HepG2 (cell line): ENCODE data around the gene TMEM253. TPM values are rescaled to one million over a fixed set of nuclear protein-coding genes. Genes with fewer than 3 reads are reported as not detected.
A peak's percentile ranks its signal among the peaks of the same experiment; 100 is the strongest.

ENCODE experiments used
- ATAC-seq: fragments of 200-7000 bp; cut with Tn5 transposase; 3 replicates; pipeline ENCODE4 v1.9.1; 2020; ENCODE audit warnings: mild to moderate bottlenecking, moderate library complexity
- BruUV-seq: library from RNA; stranded (reverse); fragments of 400-500 nt; replicated peaks from 2 replicates; lab custom pipeline; 2021; lab: Mats Ljungman, UMichigan
- CTCF ChIA-PET: fragments of 300-600 bp; formaldehyde crosslinking; extraction: SDS; loops from one replicate; lab custom pipeline; 2021; ENCODE audit warnings: low total read pairs, inconsistent platforms, low intra/inter-chr PET ratio; lab: Yijun Ruan, JAX
- POLR2A ChIA-PET: fragments of 350-600 bp; sonication (Branson Sonifier 250); formaldehyde crosslinking; loops from one replicate; lab custom pipeline; 2020; ENCODE audit warnings: antibody characterized with exemption, inconsistent platforms; lab: Yijun Ruan, JAX
- DNase-seq: peaks from one replicate; pipeline ENCODE4 v3.0.0-alpha.2; 2015; ENCODE audit warnings: low spot score
- FAIRE-seq: peaks from 3 replicates; lab custom pipeline; 2011; peaks lifted over from hg19 to GRCh38; lab: Jason Lieb, UNC
- H2AFZ ChIP-seq: one replicate; pipeline ENCODE4 v1.6.1; 2011; ENCODE audit warnings: low read length, inconsistent platforms
- H3K27ac ChIP-seq: fragments of 300-600 bp; 3 replicates; pipeline ENCODE4 v1.8.0; 2011; ENCODE audit warnings: mixed run types, mild to moderate bottlenecking, mixed read lengths, low read length, inconsistent platforms; ENCODE audit not compliant: insufficient read depth; ENCODE audit errors: extremely low read length
- H3K27me3 ChIP-seq, 2 experiments: fragments of 200-600 bp in 1 of 2; 2 replicates in 1 of 2; 3 replicates in 1 of 2; pipeline versions ENCODE4 v1.6.0 to v1.8.0; 2011; ENCODE audit warnings: low read length in 2 of 2, mild to moderate bottlenecking in 2 of 2, moderate library complexity in 2 of 2, inconsistent platforms in 1 of 2; ENCODE audit not compliant: insufficient read depth in 2 of 2, control insufficient read depth in 1 of 2
- H3K36me3 ChIP-seq, 2 experiments: fragments of 200-600 bp in 1 of 2; replicated peaks in 1 of 2; 2 replicates in 1 of 2; 3 replicates in 1 of 2; pipeline versions ENCODE4 v1.5.1 to v1.8.0; 2011; ENCODE audit warnings: low read length in 2 of 2, inconsistent platforms in 1 of 2; ENCODE audit not compliant: insufficient read depth in 2 of 2, control insufficient read depth in 1 of 2
- H3K4me1 ChIP-seq: 2 replicates; pipeline ENCODE4 v1.5.1; 2012; ENCODE audit warnings: low read length, inconsistent platforms; ENCODE audit not compliant: insufficient read depth
- H3K4me2 ChIP-seq: 2 replicates; pipeline ENCODE4 v1.6.0; 2011; ENCODE audit warnings: low read depth, low read length, inconsistent platforms
- H3K4me3 ChIP-seq, 3 experiments: fragments of 200-600 bp in 1 of 3; sonication (generic), shearing (Covaris generic) in 1 of 3; replicated peaks in 1 of 3; 2 replicates each; pipeline ENCODE4 v1.5.1; 2011 to 2016; ENCODE audit warnings: low read length in 3 of 3, inconsistent platforms in 2 of 3, low read depth in 2 of 3, mild to moderate bottlenecking in 2 of 3, control low read depth in 1 of 3, mixed read lengths in 1 of 3; ENCODE audit not compliant: insufficient read depth in 1 of 3
- H3K79me2 ChIP-seq: one replicate; pipeline ENCODE4 v1.6.1; 2011; ENCODE audit warnings: low read length, inconsistent platforms; ENCODE audit not compliant: insufficient read depth
- H3K9ac ChIP-seq: 2 replicates; pipeline ENCODE4 v1.6.0; 2011; ENCODE audit warnings: mild to moderate bottlenecking, low read depth, low read length, inconsistent platforms; ENCODE audit not compliant: insufficient read depth
- H3K9me3 ChIP-seq: 2 replicates; pipeline ENCODE4 v1.5.1; 2012; ENCODE audit warnings: mild to moderate bottlenecking, low read length
- H4K20me1 ChIP-seq: 2 replicates; pipeline ENCODE4 v1.6.0; 2011; ENCODE audit warnings: inconsistent platforms, mild to moderate bottlenecking, low read length, moderate library complexity; ENCODE audit not compliant: insufficient read depth
- AKAP8 ChIP-seq: sonication (generic); formaldehyde crosslinking; IDR thresholded peaks from 2 replicates; pipeline ENCODE4 v1.5.1; 2020; ENCODE audit warnings: mild to moderate bottlenecking, missing genetic modification reagents
- BORCS8-MEF2B ChIP-seq: sonication (generic); formaldehyde crosslinking; IDR thresholded peaks from 2 replicates; pipeline ENCODE4 v1.8.0; 2022; ENCODE audit warnings: mild to moderate bottlenecking, missing genetic modification reagents
- CC2D1A ChIP-seq: sonication (generic); formaldehyde crosslinking; IDR thresholded peaks from 2 replicates; pipeline ENCODE4 v1.8.1; 2023; ENCODE audit warnings: mild to moderate bottlenecking, missing genetic modification reagents
- HIVEP1 ChIP-seq: sonication (generic); formaldehyde crosslinking; IDR thresholded peaks from 2 replicates; pipeline ENCODE4 v1.4.0; 2020; ENCODE audit warnings: mild to moderate bottlenecking, missing genetic modification reagents
- HNRNPK ChIP-seq: fragments of 200-400 bp; formaldehyde crosslinking; IDR thresholded peaks from 2 replicates; pipeline ENCODE4 v1.6.1; 2018; ENCODE audit warnings: low read length, low read depth, moderate library complexity, mild to moderate bottlenecking; ENCODE audit not compliant: poor library complexity, severe bottlenecking
- JARID2 ChIP-seq: sonication (generic); formaldehyde crosslinking; IDR thresholded peaks from 2 replicates; pipeline ENCODE4 v1.8.1; 2023; ENCODE audit warnings: missing genetic modification reagents, inconsistent platforms; ENCODE audit not compliant: insufficient replicate concordance
- KLF12 ChIP-seq: sonication (generic); formaldehyde crosslinking; IDR thresholded peaks from 2 replicates; pipeline ENCODE4 v1.4.0; 2020; ENCODE audit warnings: missing genetic modification reagents, borderline replicate concordance
- KLF9 ChIP-seq: IDR thresholded peaks from 2 replicates; pipeline ENCODE4 v1.6.1; 2016; ENCODE audit warnings: low read depth
- MIXL1 ChIP-seq: IDR thresholded peaks from 2 replicates; pipeline ENCODE4 v1.6.1; 2016
- NFYB ChIP-seq: sonication (generic); formaldehyde crosslinking; IDR thresholded peaks from 2 replicates; pipeline ENCODE4 v1.4.0; 2020; ENCODE audit warnings: missing genetic modification reagents
- TMF1 ChIP-seq: sonication (generic); formaldehyde crosslinking; IDR thresholded peaks from 2 replicates; pipeline ENCODE4 v1.8.1; 2022; ENCODE audit warnings: low read depth, missing genetic modification reagents
- ZBTB38 ChIP-seq: sonication (generic); formaldehyde crosslinking; IDR thresholded peaks from 2 replicates; pipeline ENCODE4 v1.5.1; 2020; ENCODE audit warnings: mild to moderate bottlenecking, missing genetic modification reagents
- ZNF501 ChIP-seq: sonication (generic); formaldehyde crosslinking; IDR thresholded peaks from 2 replicates; pipeline ENCODE4 v1.5.1; 2020; ENCODE audit warnings: mild to moderate bottlenecking, moderate library complexity, missing genetic modification reagents
- ZNF572 ChIP-seq: sonication (generic); formaldehyde crosslinking; IDR thresholded peaks from 2 replicates; pipeline ENCODE4 v1.5.1; 2020; ENCODE audit warnings: mild to moderate bottlenecking, missing genetic modification reagents
- ZNF766 ChIP-seq: sonication (generic); formaldehyde crosslinking; IDR thresholded peaks from 2 replicates; pipeline ENCODE4 v1.5.0; 2020; ENCODE audit warnings: missing genetic modification reagents, borderline replicate concordance
- WGBS: methylation state at CpG from one replicate; pipeline ENCODE4 v1.1.6; 2017; ENCODE audit warnings: low lambda C conversion rate; 5-methylcytosine and 5-hydroxymethylcytosine counted together
- in situ Hi-C: cut with HindIII; loops from 2 replicates; pipeline ENCODE4 v1.10.0; 2017; ENCODE audit warnings: low pct_unique_long_range_greater_than_20kb; ENCODE audit not compliant: extremely low pct_ligation_motif_present
- intact Hi-C: fragments of 100-400 bp; cut with micrococcal nuclease; formaldehyde crosslinking; loops from one replicate; pipeline ENCODE4 v1.10.0; 2022; ENCODE audit not compliant: unreplicated experiment
- polyA plus RNA-seq, 8 experiments: library from polyadenylated mRNA; depleted of rRNA in 3 of 8; stranded (reverse) in 7 of 8; unstranded in 1 of 8; fragments of >200 nt; fragmentation: Illumina TruSeq in 4 of 8; extraction: Trizol in 4 of 8; gene quantifications; 2 replicates each; pipeline versions ENCODE4 v1.2.1 to v1.2.3, GENCODE V29; 2011 to 2016; ENCODE audit warnings: low read depth in 4 of 8, missing spikeins in 1 of 8, mixed read lengths in 1 of 8; ENCODE audit not compliant: insufficient read depth in 1 of 8
- total RNA-seq, 5 experiments: library from RNA; depleted of rRNA; stranded (reverse); fragments of >200 nt; fragmentation: Illumina TruSeq; extraction: Trizol; gene quantifications; 2 replicates each; pipeline ENCODE4 v1.2.3, GENCODE V29; 2016; ENCODE audit warnings: low read depth in 1 of 5
- TF ChIP-seq, protein P1 (sequence below): sonication (generic); formaldehyde crosslinking; IDR thresholded peaks from 2 replicates; pipeline ENCODE4 v1.4.0; 2020; ENCODE audit warnings: missing genetic modification reagents
- TF ChIP-seq, protein P2 (sequence below): sonication (generic); formaldehyde crosslinking; IDR thresholded peaks from 2 replicates; pipeline ENCODE4 v1.4.0; 2020; ENCODE audit warnings: missing genetic modification reagents

The TMEM253 gene
- total and polyA plus RNA-seq, 2 of the 13 experiments (the other 11 are each of a cell fraction or from before 2014, with no cell fraction given) = 0.29 to 0.45 TPM

DNA sequence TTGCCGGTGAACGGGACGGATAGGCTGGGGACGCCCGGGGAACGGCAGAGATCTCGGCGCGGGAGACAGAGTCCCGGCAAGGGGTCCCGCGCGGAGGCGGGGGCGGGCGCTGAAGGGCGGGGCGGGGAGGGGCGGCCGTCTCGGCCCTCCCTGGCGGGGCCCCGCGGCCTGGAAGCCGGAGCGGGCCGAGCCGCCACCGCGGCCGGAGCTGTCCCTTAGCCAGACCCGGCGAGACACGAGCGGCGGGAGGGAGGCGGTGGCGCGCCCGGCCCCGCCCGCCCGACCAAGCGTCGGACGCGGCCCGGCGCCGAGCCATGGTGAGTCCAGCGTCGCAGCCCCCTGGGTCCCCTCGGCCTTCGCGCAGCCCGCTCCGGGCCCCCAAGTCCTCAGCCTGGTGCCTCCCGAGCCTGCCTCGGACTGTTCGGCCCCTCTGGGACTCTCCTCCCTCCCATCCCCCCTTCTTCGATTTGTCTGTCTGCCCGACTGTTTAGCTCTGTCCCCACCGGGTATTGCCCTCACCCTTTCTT, 30.7 kb upstream of the TMEM253 start, which contains the start of gene ARHGEF40 (continued):
- TF ChIP-seq ZBTB38 = 0 out of 2 replicates have a peak, but pooled peaks have one; percentile 9
- TF ChIP-seq JARID2 = no peak
- TF ChIP-seq, protein P1, sequence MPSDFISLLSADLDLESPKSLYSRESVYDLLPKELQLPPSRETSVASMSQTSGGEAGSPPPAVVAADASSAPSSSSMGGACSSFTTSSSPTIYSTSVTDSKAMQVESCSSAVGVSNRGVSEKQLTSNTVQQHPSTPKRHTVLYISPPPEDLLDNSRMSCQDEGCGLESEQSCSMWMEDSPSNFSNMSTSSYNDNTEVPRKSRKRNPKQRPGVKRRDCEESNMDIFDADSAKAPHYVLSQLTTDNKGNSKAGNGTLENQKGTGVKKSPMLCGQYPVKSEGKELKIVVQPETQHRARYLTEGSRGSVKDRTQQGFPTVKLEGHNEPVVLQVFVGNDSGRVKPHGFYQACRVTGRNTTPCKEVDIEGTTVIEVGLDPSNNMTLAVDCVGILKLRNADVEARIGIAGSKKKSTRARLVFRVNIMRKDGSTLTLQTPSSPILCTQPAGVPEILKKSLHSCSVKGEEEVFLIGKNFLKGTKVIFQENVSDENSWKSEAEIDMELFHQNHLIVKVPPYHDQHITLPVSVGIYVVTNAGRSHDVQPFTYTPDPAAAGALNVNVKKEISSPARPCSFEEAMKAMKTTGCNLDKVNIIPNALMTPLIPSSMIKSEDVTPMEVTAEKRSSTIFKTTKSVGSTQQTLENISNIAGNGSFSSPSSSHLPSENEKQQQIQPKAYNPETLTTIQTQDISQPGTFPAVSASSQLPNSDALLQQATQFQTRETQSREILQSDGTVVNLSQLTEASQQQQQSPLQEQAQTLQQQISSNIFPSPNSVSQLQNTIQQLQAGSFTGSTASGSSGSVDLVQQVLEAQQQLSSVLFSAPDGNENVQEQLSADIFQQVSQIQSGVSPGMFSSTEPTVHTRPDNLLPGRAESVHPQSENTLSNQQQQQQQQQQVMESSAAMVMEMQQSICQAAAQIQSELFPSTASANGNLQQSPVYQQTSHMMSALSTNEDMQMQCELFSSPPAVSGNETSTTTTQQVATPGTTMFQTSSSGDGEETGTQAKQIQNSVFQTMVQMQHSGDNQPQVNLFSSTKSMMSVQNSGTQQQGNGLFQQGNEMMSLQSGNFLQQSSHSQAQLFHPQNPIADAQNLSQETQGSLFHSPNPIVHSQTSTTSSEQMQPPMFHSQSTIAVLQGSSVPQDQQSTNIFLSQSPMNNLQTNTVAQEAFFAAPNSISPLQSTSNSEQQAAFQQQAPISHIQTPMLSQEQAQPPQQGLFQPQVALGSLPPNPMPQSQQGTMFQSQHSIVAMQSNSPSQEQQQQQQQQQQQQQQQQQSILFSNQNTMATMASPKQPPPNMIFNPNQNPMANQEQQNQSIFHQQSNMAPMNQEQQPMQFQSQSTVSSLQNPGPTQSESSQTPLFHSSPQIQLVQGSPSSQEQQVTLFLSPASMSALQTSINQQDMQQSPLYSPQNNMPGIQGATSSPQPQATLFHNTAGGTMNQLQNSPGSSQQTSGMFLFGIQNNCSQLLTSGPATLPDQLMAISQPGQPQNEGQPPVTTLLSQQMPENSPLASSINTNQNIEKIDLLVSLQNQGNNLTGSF = no peak
- TF ChIP-seq CC2D1A = 0 out of 2 replicates have a peak, but pooled peaks have one; percentile 15
- 0 out of 2 replicates have a peak, but pooled peaks have one; percentile 25 for TF ChIP-seq ZNF766 (CRISPR knock-in tag)

DNA sequence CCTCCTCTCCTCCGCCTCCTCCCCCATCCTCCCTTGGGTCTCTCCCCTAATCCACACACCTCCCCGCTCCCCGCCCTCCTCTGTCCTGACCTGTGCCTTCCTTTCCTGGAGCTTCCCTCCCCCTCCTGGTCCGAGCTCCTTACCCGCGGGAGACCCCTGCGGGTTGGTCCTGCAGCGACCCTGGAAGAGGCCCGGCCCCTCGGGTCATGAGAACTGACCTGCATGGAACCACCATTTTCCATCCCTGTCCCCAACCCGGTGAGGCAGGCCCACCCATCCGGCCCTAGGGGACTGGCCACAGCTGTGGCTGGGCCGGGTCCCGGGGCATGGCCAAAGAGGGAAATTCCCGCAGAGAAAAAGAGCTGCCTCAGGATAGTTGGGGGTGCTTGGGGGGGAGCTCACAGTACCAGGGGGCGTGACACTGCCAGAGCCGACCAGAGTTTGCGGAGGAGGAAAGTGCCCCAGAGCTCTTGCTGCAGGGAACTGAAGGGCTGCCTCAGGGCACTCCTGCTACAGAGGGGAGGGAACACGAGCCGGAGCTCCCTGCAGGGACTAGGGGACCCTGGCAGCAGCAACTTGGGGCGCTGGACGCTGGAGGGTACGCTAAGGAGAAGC, 30.1 kb upstream of the TMEM253 start:
- Histone ChIP-seq H3K79me2 (peaks cover 6% of the 10 kb centered on the region), H3K4me1 (peaks cover 56% of the 10 kb centered on the region), H4K20me1 (no peaks in the 10 kb centered on the region), H3K9ac (peak overlapping the region; percentile 80), H2AFZ (no peak overlapping the region), H3K4me3 (peak overlapping the region; percentile 86 to 90 (median 87)), H3K36me3 (peaks cover 9 to 17% of the 10 kb centered on the region in 2 experiments), H3K27ac (peak overlapping the region; percentile 77), H3K4me2 (peak overlapping the region; percentile 87), H3K9me3 (no peaks in the 10 kb centered on the region), H3K27me3 (peaks cover 0 to 7% of the 10 kb centered on the region in 2 experiments; a peak in 1 of 5 replicates)
- intact Hi-C loops (loop anchor here (1.0 kb wide), 1 partner anchor 56 kb away; no protein-coding TSS in a partner anchor), in situ Hi-C loops (no loop called here)
- ATAC-seq = peak; percentile 37
- CTCF ChIA-PET = interaction anchor here (5.8 to 7.5 kb wide), 4 partner anchors 19 to 56 kb away, joined by 35 to 135 read pairs (median 60); no protein-coding TSS in a partner anchor
- FAIRE-seq = no peak
- under 1% methylated on average over 19 of the region's 23 CpGs for WGBS
- POLR2A ChIA-PET = interaction anchor here (0.6 to 6.7 kb wide), 25 partner anchors 9 to 728 kb away, joined by 3 to 141 read pairs (median 13); partner anchors contain the start of genes NDRG2, PIP4P1, RNASE4 and RNASE8
- TSS peak; percentile 46 for BruUV-seq
- DNase-seq = peak; percentile 69
- TF ChIP-seq TMF1 (CRISPR knock-in tag) (no peak), HNRNPK (peak; percentile 38), BORCS8-MEF2B (CRISPR knock-in tag) (peak; percentile 50; the same call in 1 of the 2 replicates), HIVEP1 (peak; percentile 76; the same call in 1 of the 2 replicates), KLF12 (no peak), MIXL1 (no peak), NFYB (no peak), AKAP8 (CRISPR knock-in tag) (no peak), ZNF572 (CRISPR knock-in tag) (peak; percentile 97), KLF9 (0 out of 2 replicates have a peak, but pooled peaks have one; percentile 36), ZNF501 (CRISPR knock-in tag) (peak; percentile 70)
- TF ChIP-seq, protein P2, sequence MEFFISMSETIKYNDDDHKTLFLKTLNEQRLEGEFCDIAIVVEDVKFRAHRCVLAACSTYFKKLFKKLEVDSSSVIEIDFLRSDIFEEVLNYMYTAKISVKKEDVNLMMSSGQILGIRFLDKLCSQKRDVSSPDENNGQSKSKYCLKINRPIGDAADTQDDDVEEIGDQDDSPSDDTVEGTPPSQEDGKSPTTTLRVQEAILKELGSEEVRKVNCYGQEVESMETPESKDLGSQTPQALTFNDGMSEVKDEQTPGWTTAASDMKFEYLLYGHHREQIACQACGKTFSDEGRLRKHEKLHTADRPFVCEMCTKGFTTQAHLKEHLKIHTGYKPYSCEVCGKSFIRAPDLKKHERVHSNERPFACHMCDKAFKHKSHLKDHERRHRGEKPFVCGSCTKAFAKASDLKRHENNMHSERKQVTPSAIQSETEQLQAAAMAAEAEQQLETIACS = no peak; the same call in 1 of the 2 replicates
